Right ventricle myocardium superior (tissue), 1 donor: Measurements from ENCODE around the gene HOXB6. TPM values are rescaled to one million over a fixed set of nuclear protein-coding genes. Genes with fewer than 3 reads are reported as not detected.
A peak's percentile ranks its signal among the peaks of the same experiment; 100 is the strongest.

Source experiments
- ATAC-seq: fragments of 200-7000 bp; cut with Tn5 transposase; one replicate; pipeline ENCODE4 v1.9.1; 2020; ENCODE audit warnings: mild to moderate bottlenecking; ENCODE audit not compliant: poor library complexity
- DNase-seq: peaks from one replicate; pipeline ENCODE4 v3.0.0-alpha.2; 2020
- intact Hi-C: fragments of 100-400 bp; cut with DNase I; formaldehyde crosslinking; loops from one replicate; pipeline ENCODE4 v1.11.2; 2022
- total RNA-seq: library from RNA; stranded (reverse); fragmentation: NEBNext Ultra II Directional; extraction: Animal tissue kit (Norgen Biotek cat#: 25700); gene quantifications from one replicate; pipeline ENCODE4 v1.2.1, GENCODE V29; 2021
- donor health status: DM: no; HTN: yes; CAD: no; lungs with severe emphysema.

The HOXB6 gene
- total RNA-seq, 1 donor from 2014 or later, result 0.78 TPM

DNA sequence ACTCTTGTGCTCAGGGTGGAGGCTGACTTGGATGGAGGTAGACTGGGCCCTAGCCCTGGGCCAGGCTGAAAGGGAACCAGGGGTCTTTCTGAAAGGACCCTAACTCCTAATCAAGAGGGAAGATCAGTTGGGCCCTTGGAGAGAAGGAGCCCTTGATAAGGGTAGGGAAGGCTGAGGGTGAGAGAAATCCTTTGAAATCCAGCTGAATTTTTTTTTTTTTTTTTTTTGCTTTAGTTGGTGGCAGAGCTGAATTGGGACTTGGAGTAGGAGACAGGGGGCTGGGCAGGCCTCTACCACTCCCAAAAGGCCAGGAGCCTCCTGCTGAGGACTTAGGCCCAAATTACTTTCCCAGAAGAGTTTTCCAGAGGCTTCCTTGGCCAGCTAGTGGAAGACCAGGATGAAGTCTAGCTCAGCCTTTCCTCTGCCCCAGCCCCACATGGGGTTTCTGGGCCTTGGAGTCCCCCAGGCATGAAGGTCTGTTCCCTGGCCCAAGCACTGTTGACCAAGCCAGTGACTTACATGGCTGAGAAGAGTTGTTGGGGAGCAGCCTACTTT is 14.1 kb downstream of the HOXB6 start:
- ATAC-seq (no peak), DNase-seq (no peak)
- intact Hi-C loops, result loop anchor here (10.0 kb wide), 1 partner anchor 246 kb away; no protein-coding TSS in a partner anchor

- DNase-seq (no peak), ATAC-seq (no peak)
- intact Hi-C loops, result loop anchor here (10.0 kb wide), 1 partner anchor 245 kb away; no protein-coding TSS in a partner anchor
These were observed 14.8 kb downstream of the HOXB6 start, which contains the start of gene HOXB3 for GRCh38 chr17:48589831-48590606. TSS of gene HOXB3 (minus strand) at chr17:48590241. CDS start at chr17:48552474, 37,767 bp downstream.

GRCh38 chr17:48589060-48589830 is 15.5 kb downstream of the HOXB6 start:
- intact Hi-C loops, result no loop called here
- DNase-seq, result no peak

DNA sequence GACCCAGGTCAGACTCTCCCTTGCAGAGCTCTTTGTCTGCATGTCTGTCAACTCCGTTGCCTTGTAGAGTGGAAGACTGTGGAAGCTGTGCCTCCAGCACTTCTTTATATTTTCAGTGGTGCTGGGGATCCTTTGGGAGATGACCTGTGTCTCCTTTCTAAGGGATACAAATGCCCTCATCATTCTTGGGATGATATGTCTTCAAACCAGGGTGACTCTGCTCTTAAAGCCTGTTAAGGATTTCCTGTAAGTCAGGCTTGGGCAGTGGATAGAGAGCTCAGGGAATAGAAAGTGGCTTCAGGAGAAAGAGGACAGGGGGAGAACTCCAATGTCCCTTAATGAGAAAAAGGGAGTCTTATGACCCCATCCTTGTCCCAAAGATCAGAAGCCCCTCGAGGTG is 16.3 kb downstream of the HOXB6 start:
- intact Hi-C loops, result no loop called here
- ATAC-seq, result no peak
- DNase-seq, result no peak

More at GRCh38 chr17:48589060-48589830, 15.5 kb downstream of the HOXB6 start:
- no peak for ATAC-seq

DNA sequence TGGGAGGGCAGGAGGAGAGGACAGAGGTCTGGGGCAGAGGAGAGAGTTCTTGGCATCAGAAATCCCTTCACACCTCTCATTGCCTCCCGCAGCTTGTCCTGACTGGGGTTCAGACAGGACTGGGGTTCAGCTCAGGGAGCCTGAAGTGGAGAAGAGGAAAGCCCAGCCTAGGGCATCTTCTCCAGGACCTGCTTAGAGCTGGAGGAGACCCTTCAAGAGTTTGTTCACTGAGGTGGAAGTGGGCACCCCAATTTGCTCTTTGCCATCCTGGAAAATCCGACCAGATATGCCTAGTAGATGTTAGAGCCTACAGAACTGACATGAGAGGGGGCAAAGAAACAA is 16.7 kb downstream of the HOXB6 start:
- ATAC-seq, result no peak
- no peak for DNase-seq
- intact Hi-C loops, result no loop called here

DNA sequence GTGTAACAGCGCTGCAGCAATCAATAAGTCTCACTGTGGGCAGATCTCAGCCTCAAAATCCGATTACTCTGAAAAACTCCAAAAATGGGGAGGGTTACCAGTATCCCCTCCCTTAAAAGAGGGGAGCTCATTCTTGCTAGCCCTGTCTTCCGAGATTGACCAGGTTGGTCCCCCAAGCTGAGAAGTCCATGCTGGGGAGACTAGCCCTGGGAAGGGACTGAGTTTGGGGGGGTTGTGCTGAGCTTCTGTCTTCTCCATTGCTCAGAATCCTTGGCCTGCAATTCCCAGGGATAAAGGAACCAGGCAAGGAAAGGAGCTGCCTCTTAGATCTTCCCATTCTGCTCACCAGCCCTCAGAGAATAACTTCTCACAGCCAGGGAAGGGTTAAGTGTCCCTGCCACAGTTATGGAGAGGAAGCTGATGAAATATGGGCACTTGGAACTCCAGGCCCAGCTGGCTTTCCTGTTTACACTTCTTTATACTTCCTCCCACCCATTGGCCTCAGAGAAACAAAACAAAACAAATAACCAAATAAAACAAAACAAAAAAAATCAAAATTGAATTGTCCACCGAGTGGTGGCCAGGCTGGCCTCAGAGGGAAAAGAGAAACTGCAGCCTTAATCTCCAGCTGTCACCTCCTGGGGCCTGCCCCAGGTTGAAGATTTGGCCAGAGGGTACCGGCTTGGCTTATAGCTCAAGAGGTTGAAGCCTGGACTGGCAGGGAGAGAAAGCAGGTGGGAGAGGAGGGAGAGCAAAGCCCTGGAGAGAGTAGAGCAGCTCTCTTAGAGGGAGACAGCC is 17.3 kb downstream of the HOXB6 start:
- DNase-seq, result no peak
- no peak for ATAC-seq
- intact Hi-C loops, result no loop called here

- no peak for ATAC-seq
- intact Hi-C loops, result no loop called here
These were observed 18.2 kb downstream of the HOXB6 start for GRCh38 chr17:48586355-48587258.

DNA sequence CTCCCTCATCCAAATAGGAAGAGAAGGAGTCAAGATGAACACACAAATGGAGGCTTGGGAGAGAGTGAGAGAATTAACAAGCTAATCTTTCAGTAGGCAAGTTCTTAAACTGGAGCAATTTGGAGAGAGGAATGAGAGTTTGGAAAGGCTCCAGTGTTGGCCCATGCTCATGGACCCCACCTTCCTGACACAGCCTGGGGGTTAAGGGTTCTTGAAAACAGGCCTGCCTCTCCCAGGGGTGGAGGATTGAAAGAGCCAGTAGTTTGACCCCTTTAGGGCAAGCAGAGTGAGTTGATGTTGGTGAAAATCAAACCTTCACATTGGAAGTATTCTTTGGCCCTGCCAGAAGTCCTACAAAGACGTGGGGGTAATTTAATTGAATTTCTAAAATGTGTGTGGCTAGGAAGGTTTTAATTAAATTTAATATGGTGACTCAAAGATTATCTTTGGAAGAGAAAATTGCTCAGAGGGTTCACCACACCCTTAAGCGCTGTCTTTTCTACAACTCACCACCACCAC is 20.5 kb downstream of the HOXB6 start:
- ATAC-seq (no peak), DNase-seq (no peak)
- intact Hi-C loops, result no loop called here

More at GRCh38 chr17:48586355-48587258, 18.2 kb downstream of the HOXB6 start:
- DNase-seq, result no peak

DNA sequence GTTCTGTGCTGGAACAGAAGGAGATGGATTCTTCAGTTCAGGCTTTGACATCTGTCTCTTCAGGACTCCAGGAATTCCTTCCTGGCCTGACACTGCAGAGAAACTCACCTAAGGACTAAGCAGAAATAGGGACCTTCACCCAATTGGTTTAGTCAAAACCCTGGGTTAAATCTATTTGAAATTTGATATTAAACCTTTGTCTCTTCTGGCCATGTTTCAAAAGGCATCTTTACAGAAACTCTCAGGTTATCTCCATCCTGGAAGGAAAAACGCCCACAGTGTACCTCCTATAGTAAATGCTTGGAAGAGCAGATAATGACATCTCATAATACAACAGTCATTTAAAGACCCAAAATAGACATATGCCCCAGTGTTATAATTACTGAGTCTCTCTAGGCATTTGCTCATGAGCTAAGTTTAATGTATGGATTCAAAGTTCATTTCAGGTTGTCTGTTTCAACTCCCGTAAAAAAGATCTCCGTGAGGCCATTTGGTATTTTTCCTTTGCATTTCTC is 21.0 kb downstream of the HOXB6 start:
- intact Hi-C loops, result no loop called here
- ATAC-seq (no peak), DNase-seq (no peak)

DNA sequence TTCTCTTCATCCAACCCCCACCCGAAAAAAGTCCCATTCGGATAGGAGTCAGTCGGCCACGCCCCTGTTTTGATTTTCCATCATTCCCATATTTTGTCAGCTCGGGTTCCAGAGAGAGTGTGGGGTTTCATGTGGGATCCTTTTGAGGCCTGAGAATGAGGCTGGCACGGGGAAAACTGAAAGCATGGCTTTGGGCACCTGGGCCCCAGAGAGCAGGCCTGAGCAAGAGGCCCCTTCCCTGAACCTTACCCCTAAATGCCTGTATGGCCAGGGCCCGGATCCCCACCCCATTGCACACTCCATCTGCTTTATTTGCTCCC is 22.1 kb downstream of the HOXB6 start:
- ATAC-seq (no peak), DNase-seq (no peak)
- intact Hi-C loops, result no loop called here

- DNase-seq (no peak), ATAC-seq (no peak)
- intact Hi-C loops, result no loop called here
These were observed 24.8 kb downstream of the HOXB6 start for GRCh38 chr17:48579760-48580554.

GRCh38 chr17:48579471-48579759 is 25.4 kb downstream of the HOXB6 start:
- intact Hi-C loops, result no loop called here

GRCh38 chr17:48578616-48579470 is 25.9 kb downstream of the HOXB6 start:
- DNase-seq (no peak), ATAC-seq (no peak)
- intact Hi-C loops, result no loop called here

More at GRCh38 chr17:48579471-48579759, 25.4 kb downstream of the HOXB6 start:
- DNase-seq (no peak), ATAC-seq (no peak)

DNA sequence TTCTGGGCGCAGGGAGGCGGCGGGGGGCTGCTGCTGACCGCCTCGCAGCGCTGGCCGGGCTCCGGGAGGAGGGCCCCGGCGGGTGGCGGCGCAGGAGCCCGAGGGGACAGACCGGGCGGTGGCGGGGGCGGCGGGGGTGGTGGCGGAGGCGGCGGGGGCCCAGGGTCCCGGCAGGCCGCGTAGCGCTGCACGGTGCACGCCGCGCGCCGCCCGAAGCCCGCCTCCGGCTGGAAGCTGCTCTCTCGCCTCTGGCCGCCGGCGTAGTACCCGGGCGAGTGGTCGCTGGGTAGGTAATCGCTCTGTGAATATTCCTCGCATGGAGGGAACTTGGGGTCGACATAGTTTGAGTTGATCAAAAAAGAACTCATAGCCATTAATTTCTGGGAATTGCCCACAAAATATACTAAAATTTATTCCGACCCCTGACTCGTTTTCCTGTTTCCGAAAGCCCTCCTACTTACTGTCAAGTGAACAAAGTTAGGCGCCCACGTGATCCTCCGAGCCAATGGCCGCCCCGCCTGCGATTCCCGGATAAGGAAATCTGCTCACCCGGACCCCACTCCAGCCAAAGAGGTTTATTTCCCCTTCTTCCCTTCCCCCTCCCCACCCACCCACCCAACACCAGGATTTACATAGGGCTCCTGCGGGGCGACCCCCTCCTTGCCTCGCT is 26.7 kb downstream of the HOXB6 start, which contains the start of gene HOXB4:
TSS of gene HOXB4 (minus strand) at position 405 of the 670 bp plus-strand sequence. CDS start at position 374, 31 bp downstream.
- DNase-seq (peak; percentile 83), ATAC-seq (peak; percentile 73)
- intact Hi-C loops, result no loop called here

- ATAC-seq, result no peak
- no peak for DNase-seq
- intact Hi-C loops, result no loop called here
These were observed 27.3 kb downstream of the HOXB6 start for GRCh38 chr17:48577330-48577945.
